Activated naive CD8-positive, alpha-beta T cell (primary cell): ENCODE data around the gene SIGLEC14.
A peak's percentile ranks its signal among the peaks of the same experiment; 100 is the strongest.
"Not testable (repeated sequence)": the region's sequence is repeated elsewhere in the genome, so short reads cannot be mapped to it uniquely, and the experiment has no call there.

ENCODE experiments used
- H3K27ac Mint-ChIP-seq: one replicate; pipeline ENCODE4 v1.8.0; 2021; ENCODE audit warnings: mixed read lengths
- H3K27me3 Mint-ChIP-seq: one replicate; pipeline ENCODE4 v1.8.0; 2021; ENCODE audit warnings: mixed read lengths
- H3K36me3 Mint-ChIP-seq: one replicate; pipeline ENCODE4 v1.8.0; 2021; ENCODE audit warnings: mixed read lengths
- H3K4me1 Mint-ChIP-seq: one replicate; pipeline ENCODE4 v1.8.0; 2021; ENCODE audit warnings: low read depth, mixed read lengths
- H3K4me3 Mint-ChIP-seq: one replicate; pipeline ENCODE4 v1.8.0; 2021; ENCODE audit warnings: mild to moderate bottlenecking, mixed read lengths
- H3K9me3 Mint-ChIP-seq: one replicate; pipeline ENCODE4 v1.8.0; 2021; ENCODE audit warnings: low read depth, mixed read lengths

SIGLEC14 gene, protein sequence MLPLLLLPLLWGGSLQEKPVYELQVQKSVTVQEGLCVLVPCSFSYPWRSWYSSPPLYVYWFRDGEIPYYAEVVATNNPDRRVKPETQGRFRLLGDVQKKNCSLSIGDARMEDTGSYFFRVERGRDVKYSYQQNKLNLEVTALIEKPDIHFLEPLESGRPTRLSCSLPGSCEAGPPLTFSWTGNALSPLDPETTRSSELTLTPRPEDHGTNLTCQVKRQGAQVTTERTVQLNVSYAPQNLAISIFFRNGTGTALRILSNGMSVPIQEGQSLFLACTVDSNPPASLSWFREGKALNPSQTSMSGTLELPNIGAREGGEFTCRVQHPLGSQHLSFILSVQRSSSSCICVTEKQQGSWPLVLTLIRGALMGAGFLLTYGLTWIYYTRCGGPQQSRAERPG

GRCh38 chr19:51646730-51647129 is at the start of gene SIGLEC14:
TSS of gene SIGLEC14 (minus strand) at chr19:51646825. CDS start at chr19:51646759, 66 bp downstream.
- not testable (repeated sequence) for H3K4me1 Mint-ChIP-seq, H3K4me3 Mint-ChIP-seq, H3K9me3 Mint-ChIP-seq, H3K27ac Mint-ChIP-seq, H3K36me3 Mint-ChIP-seq
- peaks cover 25% of the 10 kb centered on the region for H3K27me3 Mint-ChIP-seq

DNA sequence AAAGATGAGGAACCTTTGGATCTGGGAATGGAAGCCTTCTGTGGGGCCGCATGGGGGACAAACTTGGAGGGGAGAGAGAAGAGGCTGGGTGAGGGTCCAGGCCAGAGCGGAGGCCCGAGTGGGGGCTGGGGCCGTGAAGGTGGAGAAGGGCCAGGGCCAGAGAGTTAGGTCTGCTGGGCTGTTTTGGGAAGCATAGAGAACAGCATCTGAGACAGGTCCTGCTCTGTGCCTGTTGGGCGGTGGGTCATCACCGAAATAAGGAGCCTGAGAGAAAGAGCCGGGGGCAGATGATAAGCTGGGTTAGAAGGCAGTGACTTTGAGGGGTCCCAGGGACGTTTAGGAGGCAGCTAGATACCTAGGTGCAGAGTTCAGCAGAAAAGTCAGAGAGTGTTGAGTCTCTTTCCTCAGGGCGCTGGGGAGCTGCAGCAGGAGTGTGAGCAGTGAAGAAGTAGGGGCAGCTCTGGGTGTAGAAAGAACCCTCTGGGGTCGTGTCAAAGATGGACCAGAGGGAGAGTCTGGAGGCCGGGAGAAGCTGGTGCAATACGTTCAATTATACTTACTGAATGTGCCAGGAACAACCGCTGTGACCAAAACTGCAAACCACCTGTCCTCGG is 49.2 kb upstream of the SIGLEC14 start:
- H3K27me3 Mint-ChIP-seq, result no peaks in the 10 kb centered on the region
- H3K9me3 Mint-ChIP-seq, result no peaks in the 10 kb centered on the region
- H3K36me3 Mint-ChIP-seq, result no peaks in the 10 kb centered on the region
- H3K4me3 Mint-ChIP-seq, result no peak overlapping the region
- H3K27ac Mint-ChIP-seq, result no peak overlapping the region
- H3K4me1 Mint-ChIP-seq, result peaks cover 5% of the 10 kb centered on the region

GRCh38 chr19:51695088-51695487 is 48.5 kb upstream of the SIGLEC14 start:
- Mint-ChIP-seq H3K36me3 (no peaks in the 10 kb centered on the region), H3K4me1 (peaks cover 7% of the 10 kb centered on the region), H3K9me3 (no peaks in the 10 kb centered on the region), H3K27ac (no peak overlapping the region), H3K27me3 (no peaks in the 10 kb centered on the region), H3K4me3 (no peak overlapping the region)

- Mint-ChIP-seq H3K27me3 (no peaks in the 10 kb centered on the region), H3K9me3 (no peaks in the 10 kb centered on the region), H3K36me3 (no peaks in the 10 kb centered on the region), H3K4me3 (no peak overlapping the region), H3K4me1 (peaks cover 9% of the 10 kb centered on the region), H3K27ac (no peak overlapping the region)
Measured at GRCh38 chr19:51694318-51695085, 47.9 kb upstream of the SIGLEC14 start.

- H3K27ac Mint-ChIP-seq, result no peak overlapping the region
- no peaks in the 10 kb centered on the region for H3K9me3 Mint-ChIP-seq
- peak overlapping the region; percentile 18 for H3K4me3 Mint-ChIP-seq
- H3K36me3 Mint-ChIP-seq, result no peaks in the 10 kb centered on the region
- H3K4me1 Mint-ChIP-seq, result peaks cover 9% of the 10 kb centered on the region
- no peaks in the 10 kb centered on the region for H3K27me3 Mint-ChIP-seq
Measured at GRCh38 chr19:51693819-51694218, 47.2 kb upstream of the SIGLEC14 start.

DNA sequence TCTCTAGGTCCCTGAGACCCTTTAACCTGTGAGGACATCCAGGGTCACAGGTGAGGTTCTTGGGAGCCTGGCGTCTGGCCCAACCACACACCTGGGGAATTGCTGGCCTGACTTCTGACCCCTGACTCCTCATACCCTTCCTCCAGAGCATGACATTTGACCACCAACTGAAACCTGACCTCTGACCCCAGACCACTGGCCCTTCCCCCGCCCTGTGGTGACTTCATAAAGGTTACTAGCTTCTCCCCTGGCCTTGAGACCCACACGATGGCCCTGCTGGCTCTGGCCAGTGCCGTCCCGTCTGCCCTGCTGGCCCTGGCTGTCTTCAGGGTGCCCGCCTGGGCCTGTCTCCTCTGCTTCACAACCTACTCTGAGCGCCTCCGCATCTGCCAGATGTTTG is 46.6 kb upstream of the SIGLEC14 start, which contains the start of gene SPACA6:
TSS of gene SPACA6 (plus strand) at position 71 of the 400 bp plus-strand sequence. CDS start at position 268, 197 bp downstream.
- H3K9me3 Mint-ChIP-seq, result no peaks in the 10 kb centered on the region
- peaks cover 12% of the 10 kb centered on the region for H3K4me1 Mint-ChIP-seq
- peak within 1 kb of the TSS; percentile 18 for H3K4me3 Mint-ChIP-seq
- no peak within 1 kb of the TSS for H3K27ac Mint-ChIP-seq
- H3K27me3 Mint-ChIP-seq, result peaks cover 3% of the 10 kb centered on the region
- H3K36me3 Mint-ChIP-seq, result no peaks in the 10 kb centered on the region

DNA sequence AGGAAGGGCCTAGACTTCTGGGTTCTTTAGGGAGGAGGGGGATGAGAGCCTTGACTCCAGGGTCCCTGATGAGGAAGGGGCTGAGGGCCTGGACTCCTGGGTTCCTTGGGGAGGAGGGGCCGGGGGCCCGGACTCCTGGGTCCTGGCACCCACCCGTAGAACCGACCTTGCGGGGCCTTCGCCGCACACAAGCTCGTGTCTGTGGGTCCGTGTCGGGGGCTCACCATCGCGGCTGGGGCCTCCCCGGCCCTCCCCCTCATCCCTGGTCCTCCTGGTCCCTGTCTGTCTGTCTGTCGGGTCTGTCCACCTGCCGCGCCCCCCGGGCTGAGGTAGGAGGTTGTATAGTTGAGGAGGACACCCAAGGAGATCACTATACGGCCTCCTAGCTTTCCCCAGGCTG is 45.8 kb upstream of the SIGLEC14 start:
- Mint-ChIP-seq H3K9me3 (no peaks in the 10 kb centered on the region), H3K4me1 (peaks cover 13% of the 10 kb centered on the region), H3K27ac (no peak overlapping the region), H3K27me3 (peaks cover 3% of the 10 kb centered on the region), H3K4me3 (no peak overlapping the region), H3K36me3 (no peaks in the 10 kb centered on the region)

GRCh38 chr19:51691584-51692428 is 45.2 kb upstream of the SIGLEC14 start:
- Mint-ChIP-seq H3K9me3 (no peaks in the 10 kb centered on the region), H3K27me3 (peaks cover 3% of the 10 kb centered on the region), H3K27ac (no peak overlapping the region), H3K4me3 (peak overlapping the region; percentile 73), H3K4me1 (peaks cover 13% of the 10 kb centered on the region), H3K36me3 (no peaks in the 10 kb centered on the region)

DNA sequence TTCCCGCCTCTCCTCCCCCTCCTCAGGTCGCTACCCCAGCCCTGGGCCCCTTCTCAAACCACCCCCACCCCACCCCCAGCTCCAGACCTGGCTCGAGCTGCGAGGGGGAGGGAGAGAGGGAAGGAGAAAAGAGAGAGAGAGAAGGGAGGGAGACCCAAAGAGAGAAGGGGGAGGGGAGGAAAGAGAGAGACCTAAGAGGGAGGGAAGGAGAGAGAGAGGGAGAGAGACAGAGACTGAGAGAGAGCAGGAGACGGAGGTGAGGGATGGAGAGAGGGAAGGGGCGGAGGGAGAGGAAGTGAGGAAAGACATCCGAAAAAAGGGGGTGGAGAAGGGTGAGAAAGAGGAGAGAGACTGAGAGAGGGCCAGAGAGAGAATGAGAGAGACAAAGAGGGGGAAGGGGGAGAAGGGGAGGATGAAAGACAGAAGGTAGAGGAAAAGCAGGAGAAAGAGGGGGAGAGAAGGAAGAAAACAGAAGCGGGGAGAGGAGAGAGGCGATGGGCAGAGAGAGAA is 44.5 kb upstream of the SIGLEC14 start:
- peak overlapping the region; percentile 73 for H3K4me3 Mint-ChIP-seq
- peaks cover 3% of the 10 kb centered on the region for H3K27me3 Mint-ChIP-seq
- peaks cover 13% of the 10 kb centered on the region for H3K4me1 Mint-ChIP-seq
- H3K9me3 Mint-ChIP-seq, result no peaks in the 10 kb centered on the region
- H3K36me3 Mint-ChIP-seq, result no peaks in the 10 kb centered on the region
- no peak overlapping the region for H3K27ac Mint-ChIP-seq

- no peak overlapping the region for H3K27ac Mint-ChIP-seq
- H3K36me3 Mint-ChIP-seq, result no peaks in the 10 kb centered on the region
- peaks cover 3% of the 10 kb centered on the region for H3K27me3 Mint-ChIP-seq
- no peaks in the 10 kb centered on the region for H3K9me3 Mint-ChIP-seq
- peak overlapping the region; percentile 81 for H3K4me3 Mint-ChIP-seq
- peaks cover 13% of the 10 kb centered on the region for H3K4me1 Mint-ChIP-seq
Measured at GRCh38 chr19:51690454-51691073, 43.9 kb upstream of the SIGLEC14 start.

- H3K4me1 Mint-ChIP-seq, result peaks cover 13% of the 10 kb centered on the region
- peaks cover 3% of the 10 kb centered on the region for H3K27me3 Mint-ChIP-seq
- peaks cover 2% of the 10 kb centered on the region for H3K9me3 Mint-ChIP-seq
- peaks cover under 1% of the 10 kb centered on the region for H3K36me3 Mint-ChIP-seq
- peak overlapping the region; percentile 81 for H3K4me3 Mint-ChIP-seq
- H3K27ac Mint-ChIP-seq, result no peak overlapping the region
Measured at GRCh38 chr19:51689751-51690453, 43.3 kb upstream of the SIGLEC14 start.

- H3K4me3 Mint-ChIP-seq, result peak overlapping the region; percentile 89
- H3K36me3 Mint-ChIP-seq, result peaks cover 3% of the 10 kb centered on the region
- H3K4me1 Mint-ChIP-seq, result peaks cover 13% of the 10 kb centered on the region
- H3K27me3 Mint-ChIP-seq, result peaks cover 3% of the 10 kb centered on the region
- H3K9me3 Mint-ChIP-seq, result peaks cover 5% of the 10 kb centered on the region
- peak overlapping the region; percentile 68 for H3K27ac Mint-ChIP-seq
Measured at GRCh38 chr19:51688671-51689571, 42.3 kb upstream of the SIGLEC14 start.
